ENCODE results near the gene ZC3H7A. TPM values are rescaled to one million over a fixed set of nuclear protein-coding genes. Genes with fewer than 3 reads are reported as not detected.
A peak's percentile ranks its signal among the peaks of the same experiment; 100 is the strongest.

ZC3H7A gene
- total and polyA plus RNA-seq, 2 of the 13 experiments (the other 11 are each of a cell fraction or from before 2014, with no cell fraction given) = 29.2 to 36.8 TPM

GRCh38 chr16:11833951-11834695 is 37.1 kb upstream of the ZC3H7A start (continued):
- TF ChIP-seq EP300 (IDR thresholded peaks at IDR 0.05; ENCODE audit: low read depth in 2 of 2, low read length in 2 of 2) (peak in 1 of 2 experiments; percentile 41; a peak in 2 of 4 replicates), EP300 (CRISPR knock-in tag; IDR thresholded peaks at IDR 0.05; ENCODE audit: borderline replicate concordance) (no peak), CEBPG (CRISPR knock-in tag; IDR thresholded peaks at IDR 0.05) (peak; percentile 88), ZNF282 (IDR thresholded peaks at IDR 0.05; ENCODE audit: partially characterized antibody) (no peak), MZF1 (CRISPR knock-in tag; IDR thresholded peaks at IDR 0.05; ENCODE audit: borderline replicate concordance) (no peak), BRD4 (CRISPR knock-in tag; IDR thresholded peaks at IDR 0.05) (no peak), ZSCAN30 (CRISPR knock-in tag; IDR thresholded peaks at IDR 0.05) (no peak), RXRA (CRISPR knock-in tag; IDR thresholded peaks at IDR 0.05) (no peak), ATF4 (CRISPR knock-in tag; IDR thresholded peaks at IDR 0.05) (peak in 1 of 2 experiments; percentile 87; a peak in 2 of 4 replicates), SOX5 (CRISPR knock-in tag; IDR thresholded peaks at IDR 0.05; ENCODE audit: borderline replicate concordance) (no peak; the same call in 1 of the 2 replicates), CTCF (CRISPR knock-in tag; IDR thresholded peaks at IDR 0.05) (no peak), FOXK1 (CRISPR knock-in tag; IDR thresholded peaks at IDR 0.05; ENCODE audit: borderline replicate concordance, low read depth) (peak; percentile 77; the same call in 1 of the 2 replicates), MIER3 (CRISPR knock-in tag; IDR thresholded peaks at IDR 0.05; ENCODE audit: borderline replicate concordance) (peak; percentile 53; the same call in 1 of the 2 replicates), ATF7 (IDR thresholded peaks at IDR 0.05) (peak; percentile 56; the same call in 1 of the 2 replicates), ATF7 (CRISPR knock-in tag; IDR thresholded peaks at IDR 0.05) (no peak), RARG (CRISPR knock-in tag; IDR thresholded peaks at IDR 0.05; ENCODE audit: low read depth) (no peak), MIXL1 (CRISPR knock-in tag; IDR thresholded peaks at IDR 0.05) (0 out of 2 replicates have a peak, but pooled peaks have one; percentile 50), ZNF670 (CRISPR knock-in tag; IDR thresholded peaks at IDR 0.05; ENCODE audit: borderline replicate concordance) (no peak), CREB1 (IDR thresholded peaks at IDR 0.05) (peak; percentile 61), CREB1 (CRISPR knock-in tag; IDR thresholded peaks at IDR 0.05) (no peak; the same call in 1 of the 2 replicates), CREB3 (CRISPR knock-in tag; IDR thresholded peaks at IDR 0.05) (no peak), ZNF354B (CRISPR knock-in tag; IDR thresholded peaks at IDR 0.05) (no peak), ZNF891 (CRISPR knock-in tag; IDR thresholded peaks at IDR 0.05) (no peak), NFIC (IDR thresholded peaks at IDR 0.05; ENCODE audit: low read length) (no peak), THAP11 (CRISPR knock-in tag; IDR thresholded peaks at IDR 0.05) (0 out of 2 replicates have a peak, but pooled peaks have one; percentile 36), HMG20A (CRISPR knock-in tag; IDR thresholded peaks at IDR 0.05; ENCODE audit: borderline replicate concordance) (peak; percentile 59; the same call in 1 of the 2 replicates), ZNF781 (CRISPR knock-in tag; IDR thresholded peaks at IDR 0.05; ENCODE audit: borderline replicate concordance, not compliant biosample characterization) (no peak), HNF4A (CRISPR knock-in tag; IDR thresholded peaks at IDR 0.05) (peak; percentile 59; the same call in 1 of the 2 replicates), FOXP1 (IDR thresholded peaks at IDR 0.05) (no peak), FOXP1 (CRISPR knock-in tag; IDR thresholded peaks at IDR 0.05) (peak; percentile 42), BCL6 (CRISPR knock-in tag; IDR thresholded peaks at IDR 0.05) (peak; percentile 58), KMT2A (CRISPR knock-in tag; IDR thresholded peaks at IDR 0.05) (no peak)

Measured in HepG2 (cell line).